LNCaP clone FGC (cell line): ENCODE measurements around the gene CPLANE1.

Experiments used
- DNase-seq: peaks from one replicate; pipeline ENCODE4 v3.0.0-alpha.2; 2011; ENCODE audit warnings: low read depth
- H3K4me3 ChIP-seq: 2 replicates; pipeline ENCODE4 v1.5.1; 2011; ENCODE audit warnings: mild to moderate bottlenecking, low read depth, low read length, control low read depth
- TF ChIP-seq, protein P1 (sequence below): IDR thresholded peaks from 2 replicates; pipeline ENCODE4 v1.5.1; 2012; ENCODE audit warnings: mild to moderate bottlenecking; ENCODE audit not compliant: control insufficient read depth, insufficient read depth; ENCODE audit errors: extremely low read depth

Gene CPLANE1

DNA sequence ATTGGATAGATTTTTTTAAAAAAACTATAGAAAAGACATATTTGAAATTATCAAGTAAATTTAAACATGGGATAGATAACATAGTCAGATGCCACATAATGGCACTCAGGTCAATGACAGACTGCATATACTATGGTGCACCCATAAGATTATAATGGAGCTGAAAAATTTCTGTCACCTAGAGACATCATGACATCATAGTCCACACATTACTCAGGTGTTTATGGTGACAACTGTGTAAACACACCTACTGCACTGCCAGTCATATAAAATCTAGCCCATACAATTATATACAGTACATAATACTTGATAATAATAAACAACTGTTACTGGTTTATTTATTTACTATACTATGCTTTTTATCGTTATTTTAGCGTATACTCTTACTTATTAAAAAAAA, 58.6 kb downstream of the CPLANE1 start:
- no peak overlapping the region for H3K4me3 ChIP-seq
- TF ChIP-seq, protein P1, sequence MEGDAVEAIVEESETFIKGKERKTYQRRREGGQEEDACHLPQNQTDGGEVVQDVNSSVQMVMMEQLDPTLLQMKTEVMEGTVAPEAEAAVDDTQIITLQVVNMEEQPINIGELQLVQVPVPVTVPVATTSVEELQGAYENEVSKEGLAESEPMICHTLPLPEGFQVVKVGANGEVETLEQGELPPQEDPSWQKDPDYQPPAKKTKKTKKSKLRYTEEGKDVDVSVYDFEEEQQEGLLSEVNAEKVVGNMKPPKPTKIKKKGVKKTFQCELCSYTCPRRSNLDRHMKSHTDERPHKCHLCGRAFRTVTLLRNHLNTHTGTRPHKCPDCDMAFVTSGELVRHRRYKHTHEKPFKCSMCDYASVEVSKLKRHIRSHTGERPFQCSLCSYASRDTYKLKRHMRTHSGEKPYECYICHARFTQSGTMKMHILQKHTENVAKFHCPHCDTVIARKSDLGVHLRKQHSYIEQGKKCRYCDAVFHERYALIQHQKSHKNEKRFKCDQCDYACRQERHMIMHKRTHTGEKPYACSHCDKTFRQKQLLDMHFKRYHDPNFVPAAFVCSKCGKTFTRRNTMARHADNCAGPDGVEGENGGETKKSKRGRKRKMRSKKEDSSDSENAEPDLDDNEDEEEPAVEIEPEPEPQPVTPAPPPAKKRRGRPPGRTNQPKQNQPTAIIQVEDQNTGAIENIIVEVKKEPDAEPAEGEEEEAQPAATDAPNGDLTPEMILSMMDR = no peak
- no peak for DNase-seq

DNA sequence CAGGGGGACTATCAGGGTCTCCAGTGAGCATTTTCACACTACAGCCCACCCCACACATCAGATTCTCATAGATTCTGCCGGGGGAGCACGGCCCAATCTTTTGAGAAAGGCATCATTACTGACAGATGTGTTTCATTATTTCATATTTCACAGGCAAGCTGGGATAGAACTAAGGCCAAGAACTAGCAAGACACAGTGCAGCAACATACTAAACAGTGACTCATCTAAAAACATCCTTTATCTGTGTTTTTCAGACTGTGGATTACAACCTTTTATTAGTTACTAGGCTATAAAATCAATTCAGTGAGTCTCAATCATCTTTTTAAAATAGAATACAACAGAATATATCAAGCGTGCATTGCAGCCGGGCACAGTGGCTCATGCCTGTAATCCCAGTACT, 59.8 kb downstream of the CPLANE1 start:
- TF ChIP-seq, protein P1 = no peak
- no peak for DNase-seq
- H3K4me3 ChIP-seq = no peak overlapping the region

DNA sequence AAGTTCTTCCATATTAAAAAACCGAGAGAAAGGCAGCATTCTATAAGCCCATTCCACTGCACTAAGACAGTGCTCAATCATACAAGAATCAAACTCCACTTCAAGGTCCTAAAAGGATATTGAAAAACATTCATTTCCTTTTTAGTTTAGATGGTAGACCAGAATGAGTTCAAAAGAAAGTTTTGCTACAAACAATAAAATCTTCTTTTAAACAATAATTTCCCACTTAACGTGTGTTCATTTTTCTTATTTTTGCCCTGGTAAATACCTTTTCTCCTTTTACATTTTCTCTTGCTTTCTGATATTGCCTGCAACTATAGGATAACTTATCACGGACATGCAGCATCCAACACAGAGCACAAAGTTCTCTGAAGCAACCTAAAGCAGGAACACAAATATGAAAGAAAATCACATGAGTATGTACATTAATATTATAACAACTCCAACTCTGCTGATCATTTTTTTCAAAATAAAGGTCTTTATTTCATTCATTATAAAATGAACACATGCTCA, 61.7 kb downstream of the CPLANE1 start:
- TF ChIP-seq, protein P1 = no peak
- H3K4me3 ChIP-seq = no peak overlapping the region
- no peak for DNase-seq

DNA sequence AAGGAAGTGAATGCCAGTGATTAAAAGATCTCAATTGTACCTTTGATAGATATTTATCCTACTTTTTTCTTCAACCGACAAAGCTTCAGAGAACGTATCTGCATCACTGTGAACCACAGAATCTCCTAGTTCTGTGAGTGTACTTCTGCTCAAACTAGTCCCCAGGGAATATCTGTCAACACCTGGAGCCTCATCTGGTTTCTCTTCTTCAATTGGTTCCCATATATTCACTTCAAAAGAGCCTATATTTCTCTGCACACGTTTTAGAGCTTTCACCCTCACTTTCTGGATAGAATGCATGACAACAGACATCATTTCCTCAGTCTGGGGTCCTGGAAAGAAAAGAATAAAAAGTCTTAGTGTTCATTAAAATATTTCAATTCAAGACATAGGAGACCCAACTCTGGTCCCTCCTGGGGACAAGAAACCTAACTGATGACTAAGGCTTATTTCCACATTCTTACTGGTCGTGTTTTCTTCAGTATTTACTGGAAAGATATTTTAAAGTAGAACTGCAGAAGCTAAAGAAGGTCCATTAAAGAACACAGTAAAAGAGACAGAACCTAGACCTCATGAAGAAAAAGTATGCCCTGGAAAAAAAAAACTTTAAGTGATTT, 64.3 kb downstream of the CPLANE1 start:
- TF ChIP-seq, protein P1 = no peak
- H3K4me3 ChIP-seq = no peak overlapping the region
- DNase-seq = no peak

DNA sequence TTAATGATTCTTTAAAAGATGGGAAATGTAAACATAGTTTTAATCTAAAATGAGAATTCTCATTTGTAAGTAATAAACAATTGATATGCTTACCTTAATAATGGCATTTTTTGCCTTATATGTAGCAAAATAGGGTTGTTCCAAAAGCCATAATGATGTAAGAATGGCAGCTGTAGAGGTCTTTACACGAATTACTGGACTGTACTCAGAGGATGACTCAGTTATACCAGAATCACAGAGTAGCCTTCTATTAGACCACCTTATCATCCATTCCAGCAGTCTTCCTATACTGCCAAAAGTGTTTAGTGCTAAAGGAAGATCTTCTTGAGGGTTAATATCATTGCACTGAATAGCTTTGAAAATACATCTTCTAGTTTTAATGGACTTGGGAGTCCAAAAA, 66.5 kb downstream of the CPLANE1 start:
- TF ChIP-seq, protein P1 = no peak
- no peak for DNase-seq

DNA sequence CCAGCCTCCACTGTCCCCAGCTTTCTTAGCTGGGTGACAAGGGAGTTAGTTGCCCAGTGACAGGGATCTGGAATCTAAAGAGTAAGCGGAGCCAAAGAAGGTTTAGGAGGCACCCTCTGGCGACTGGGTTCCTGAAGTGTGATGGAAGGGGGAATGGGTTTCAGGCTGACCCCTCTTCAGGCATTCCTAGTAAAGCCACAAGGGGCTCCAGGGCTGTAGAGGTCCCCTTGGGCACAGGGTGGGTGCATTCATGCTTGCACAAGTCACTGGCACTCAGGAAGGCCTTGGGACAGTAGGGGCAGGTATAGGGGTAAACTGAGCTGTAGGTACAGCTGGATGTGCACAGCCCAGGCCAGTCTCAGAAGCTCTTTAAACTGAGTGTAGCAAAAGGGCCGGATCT, 74.2 kb downstream of the CPLANE1 start:
- no peak for DNase-seq
- no peak overlapping the region for H3K4me3 ChIP-seq
- TF ChIP-seq, protein P1 = no peak

More for the DNA sequence above, 66.5 kb downstream of the CPLANE1 start:
- H3K4me3 ChIP-seq = no peak overlapping the region

DNA sequence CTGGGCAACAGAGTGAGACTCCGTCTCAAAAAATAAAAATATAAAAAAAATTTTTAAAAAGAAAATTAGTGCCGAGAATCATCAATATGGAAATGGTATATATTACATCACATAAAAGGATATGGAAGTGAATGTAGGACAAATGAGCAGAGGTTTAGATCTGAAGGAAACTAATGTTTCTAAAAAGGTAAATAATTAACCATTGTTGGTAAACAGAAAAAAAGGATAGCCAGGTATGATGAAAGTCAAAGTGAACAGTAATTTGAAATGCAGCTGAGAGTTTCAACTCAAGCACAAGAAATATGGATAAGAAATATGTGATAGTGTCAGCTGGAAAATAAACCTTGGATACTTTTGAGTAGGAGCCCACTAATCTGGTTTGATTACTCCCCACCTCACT, 76.2 kb downstream of the CPLANE1 start:
- DNase-seq = no peak
- TF ChIP-seq, protein P1 = no peak
- no peak overlapping the region for H3K4me3 ChIP-seq
